KOPT-K1 (cell line): Measurements from ENCODE around the gene PCK2.

ENCODE experiments used
- H3K27ac ChIP-seq: fragments of 200-600 bp; sonication (generic); 2 replicates; pipeline ENCODE4 v1.5.1; 2016; ENCODE audit warnings: antibody characterized with exemption, mild to moderate bottlenecking, low read depth, low read length; ENCODE audit not compliant: poor library complexity, severe bottlenecking
- H3K36me3 ChIP-seq: fragments of 200-600 bp; sonication (generic); 2 replicates; pipeline ENCODE4 v1.5.1; 2017; ENCODE audit warnings: antibody characterized with exemption, mild to moderate bottlenecking, low read length, moderate library complexity; ENCODE audit not compliant: insufficient read depth
- H3K9me3 ChIP-seq: fragments of 200-600 bp; sonication (generic); 2 replicates; pipeline ENCODE4 v1.5.1; 2017; ENCODE audit warnings: antibody characterized with exemption, low read length, mild to moderate bottlenecking; ENCODE audit not compliant: insufficient read depth, poor library complexity, severe bottlenecking

Gene PCK2

GRCh38 chr14:24150993-24151392, 56.9 kb downstream of the PCK2 start:
- Histone ChIP-seq H3K36me3 (peaks cover 67% of the 10 kb centered on the region), H3K27ac (no peak overlapping the region)

DNA sequence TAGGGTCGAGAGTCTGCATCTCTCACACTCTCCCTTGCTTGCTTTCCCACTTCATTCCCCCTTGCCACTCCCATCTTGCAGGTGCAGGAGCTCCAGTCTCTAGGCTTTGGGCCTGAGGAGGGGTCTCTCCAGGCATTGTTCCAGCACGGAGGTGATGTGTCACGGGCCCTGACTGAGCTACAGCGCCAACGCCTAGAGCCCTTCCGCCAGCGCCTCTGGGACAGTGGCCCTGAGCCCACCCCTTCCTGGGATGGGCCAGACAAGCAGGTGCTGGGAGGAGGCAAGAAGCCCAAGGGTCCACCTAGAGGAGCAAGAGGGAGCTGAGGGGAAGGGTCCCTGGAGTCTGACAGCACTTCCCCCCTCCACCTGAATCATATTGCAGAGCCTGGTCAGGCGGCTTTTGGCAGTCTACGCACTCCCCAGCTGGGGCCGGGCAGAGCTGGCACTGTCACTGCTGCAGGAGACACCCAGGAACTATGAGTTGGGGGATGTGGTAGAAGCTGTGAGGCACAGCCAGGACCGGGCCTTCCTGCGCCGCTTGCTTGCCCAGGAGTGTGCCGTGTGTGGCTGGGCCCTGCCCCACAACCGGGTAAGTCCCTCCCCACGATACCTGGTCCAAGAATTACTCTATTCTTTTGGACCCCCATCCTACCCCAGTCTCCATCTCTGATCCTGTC, 57.4 kb downstream of the PCK2 start:
- peaks cover 72% of the 10 kb centered on the region for H3K36me3 ChIP-seq
- no peaks in the 10 kb centered on the region for H3K9me3 ChIP-seq
- H3K27ac ChIP-seq = no peak overlapping the region

More at GRCh38 chr14:24150993-24151392, 56.9 kb downstream of the PCK2 start:
- no peaks in the 10 kb centered on the region for H3K9me3 ChIP-seq
